ENCODE data around the gene DNAAF5. TPM values are rescaled to one million over a fixed set of nuclear protein-coding genes. Genes with fewer than 3 reads are reported as not detected.

Gene DNAAF5
- total and polyA plus RNA-seq, 2 of the 13 experiments (the other 11 are each of a cell fraction or from before 2014, with no cell fraction given), result 11.9 to 21.5 TPM

DNA sequence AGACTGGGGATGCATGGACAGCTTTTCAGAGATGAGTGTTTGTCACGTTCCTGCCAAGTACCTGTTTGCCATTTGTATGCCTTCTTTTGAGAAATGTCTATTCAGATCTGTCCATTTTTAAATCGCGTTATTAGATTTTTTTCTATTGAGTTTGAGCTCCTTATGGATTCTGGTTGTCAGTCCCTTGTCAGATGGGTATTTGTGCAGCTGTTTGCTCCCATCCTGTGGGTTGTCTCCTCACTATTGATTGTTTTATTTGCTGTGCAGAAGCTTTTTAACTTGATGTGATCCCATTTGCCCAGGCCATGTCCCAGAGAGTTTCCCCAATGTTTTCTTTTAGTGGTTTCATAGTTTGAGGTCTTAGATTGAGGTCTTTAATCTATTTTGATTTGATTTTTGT lies 6.1 kb downstream of the DNAAF5 start:
- ChIA-PET POLR2A (interaction anchor here (0.6 to 1.2 kb wide), 7 partner anchors 11 to 401 kb away, joined by 3 read pairs; no protein-coding TSS in a partner anchor), CTCF (ENCODE audit: low intra/inter-chr PET ratio, low total read pairs) (interaction anchor here (1.6 kb wide), 1 partner anchor 468 kb away, joined by 5 read pairs; no protein-coding TSS in a partner anchor)
- no TSS peak for BruUV-seq (replicated peaks)
- in situ Hi-C loops (cut with HindIII; ENCODE audit: extremely low pct_ligation_motif_present, low pct_unique_long_range_greater_than_20kb), result no loop called here
- DNase-seq (ENCODE audit: low spot score) (no peak), ATAC-seq (no peak), FAIRE-seq (no peak)
- H3K27me3 ChIP-seq (ENCODE audit: control insufficient read depth in 1 of 2, insufficient read depth in 2 of 2, low read length in 2 of 2), result no peaks in the 10 kb centered on the region
- WGBS (ENCODE audit: low lambda C conversion rate), result 70% methylated on average over 3 of the region's 3 CpGs
- no peak overlapping the region for H3K9ac ChIP-seq (ENCODE audit: insufficient read depth, low read depth, low read length)
- no peak overlapping the region; a peak in 1 of 6 replicates for H3K4me3 ChIP-seq (replicated peaks in 1 of 3; ENCODE audit: insufficient read depth in 1 of 3, low read depth in 2 of 3, low read length in 3 of 3)
- H3K79me2 ChIP-seq (ENCODE audit: insufficient read depth, low read length), result peaks cover 53% of the 10 kb centered on the region
- peaks cover 7 to 38% of the 10 kb centered on the region in 2 experiments for H3K36me3 ChIP-seq (replicated peaks in 1 of 2; ENCODE audit: control insufficient read depth in 1 of 2, insufficient read depth in 2 of 2, low read length in 2 of 2)
- H3K4me1 ChIP-seq (ENCODE audit: insufficient read depth, low read length), result peaks cover 61% of the 10 kb centered on the region
- H3K4me2 ChIP-seq (ENCODE audit: low read depth, low read length), result peak overlapping the region; percentile 47
- no peaks in the 10 kb centered on the region for H4K20me1 ChIP-seq (ENCODE audit: insufficient read depth, low read length)
- TF ChIP-seq ZC3H13 (CRISPR knock-in tag; IDR thresholded peaks at IDR 0.05) (no peak), FOXA3 (CRISPR knock-in tag; IDR thresholded peaks at IDR 0.05) (peak; percentile 5; the same call in 1 of the 2 replicates), KLF12 (CRISPR knock-in tag; IDR thresholded peaks at IDR 0.05; ENCODE audit: borderline replicate concordance) (0 out of 2 replicates have a peak, but pooled peaks have one; percentile 23), KLF11 (CRISPR knock-in tag; IDR thresholded peaks at IDR 0.05) (0 out of 2 replicates have a peak, but pooled peaks have one; percentile 11), ZNF788 (CRISPR knock-in tag; IDR thresholded peaks at IDR 0.05; ENCODE audit: borderline replicate concordance) (no peak), ZSCAN31 (CRISPR knock-in tag; IDR thresholded peaks at IDR 0.05; ENCODE audit: low read depth) (0 out of 2 replicates have a peak, but pooled peaks have one; percentile 14)
- TF ChIP-seq, protein P1, sequence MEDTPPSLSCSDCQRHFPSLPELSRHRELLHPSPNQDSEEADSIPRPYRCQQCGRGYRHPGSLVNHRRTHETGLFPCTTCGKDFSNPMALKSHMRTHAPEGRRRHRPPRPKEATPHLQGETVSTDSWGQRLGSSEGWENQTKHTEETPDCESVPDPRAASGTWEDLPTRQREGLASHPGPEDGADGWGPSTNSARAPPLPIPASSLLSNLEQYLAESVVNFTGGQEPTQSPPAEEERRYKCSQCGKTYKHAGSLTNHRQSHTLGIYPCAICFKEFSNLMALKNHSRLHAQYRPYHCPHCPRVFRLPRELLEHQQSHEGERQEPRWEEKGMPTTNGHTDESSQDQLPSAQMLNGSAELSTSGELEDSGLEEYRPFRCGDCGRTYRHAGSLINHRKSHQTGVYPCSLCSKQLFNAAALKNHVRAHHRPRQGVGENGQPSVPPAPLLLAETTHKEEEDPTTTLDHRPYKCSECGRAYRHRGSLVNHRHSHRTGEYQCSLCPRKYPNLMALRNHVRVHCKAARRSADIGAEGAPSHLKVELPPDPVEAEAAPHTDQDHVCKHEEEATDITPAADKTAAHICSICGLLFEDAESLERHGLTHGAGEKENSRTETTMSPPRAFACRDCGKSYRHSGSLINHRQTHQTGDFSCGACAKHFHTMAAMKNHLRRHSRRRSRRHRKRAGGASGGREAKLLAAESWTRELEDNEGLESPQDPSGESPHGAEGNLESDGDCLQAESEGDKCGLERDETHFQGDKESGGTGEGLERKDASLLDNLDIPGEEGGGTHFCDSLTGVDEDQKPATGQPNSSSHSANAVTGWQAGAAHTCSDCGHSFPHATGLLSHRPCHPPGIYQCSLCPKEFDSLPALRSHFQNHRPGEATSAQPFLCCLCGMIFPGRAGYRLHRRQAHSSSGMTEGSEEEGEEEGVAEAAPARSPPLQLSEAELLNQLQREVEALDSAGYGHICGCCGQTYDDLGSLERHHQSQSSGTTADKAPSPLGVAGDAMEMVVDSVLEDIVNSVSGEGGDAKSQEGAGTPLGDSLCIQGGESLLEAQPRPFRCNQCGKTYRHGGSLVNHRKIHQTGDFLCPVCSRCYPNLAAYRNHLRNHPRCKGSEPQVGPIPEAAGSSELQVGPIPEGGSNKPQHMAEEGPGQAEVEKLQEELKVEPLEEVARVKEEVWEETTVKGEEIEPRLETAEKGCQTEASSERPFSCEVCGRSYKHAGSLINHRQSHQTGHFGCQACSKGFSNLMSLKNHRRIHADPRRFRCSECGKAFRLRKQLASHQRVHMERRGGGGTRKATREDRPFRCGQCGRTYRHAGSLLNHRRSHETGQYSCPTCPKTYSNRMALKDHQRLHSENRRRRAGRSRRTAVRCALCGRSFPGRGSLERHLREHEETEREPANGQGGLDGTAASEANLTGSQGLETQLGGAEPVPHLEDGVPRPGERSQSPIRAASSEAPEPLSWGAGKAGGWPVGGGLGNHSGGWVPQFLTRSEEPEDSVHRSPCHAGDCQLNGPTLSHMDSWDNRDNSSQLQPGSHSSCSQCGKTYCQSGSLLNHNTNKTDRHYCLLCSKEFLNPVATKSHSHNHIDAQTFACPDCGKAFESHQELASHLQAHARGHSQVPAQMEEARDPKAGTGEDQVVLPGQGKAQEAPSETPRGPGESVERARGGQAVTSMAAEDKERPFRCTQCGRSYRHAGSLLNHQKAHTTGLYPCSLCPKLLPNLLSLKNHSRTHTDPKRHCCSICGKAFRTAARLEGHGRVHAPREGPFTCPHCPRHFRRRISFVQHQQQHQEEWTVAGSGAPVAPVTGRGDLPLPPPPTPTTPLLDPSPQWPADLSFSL (CRISPR knock-in tag; IDR thresholded peaks at IDR 0.05), result 0 out of 2 replicates have a peak, but pooled peaks have one; percentile 2
- TF ChIP-seq, protein P2, sequence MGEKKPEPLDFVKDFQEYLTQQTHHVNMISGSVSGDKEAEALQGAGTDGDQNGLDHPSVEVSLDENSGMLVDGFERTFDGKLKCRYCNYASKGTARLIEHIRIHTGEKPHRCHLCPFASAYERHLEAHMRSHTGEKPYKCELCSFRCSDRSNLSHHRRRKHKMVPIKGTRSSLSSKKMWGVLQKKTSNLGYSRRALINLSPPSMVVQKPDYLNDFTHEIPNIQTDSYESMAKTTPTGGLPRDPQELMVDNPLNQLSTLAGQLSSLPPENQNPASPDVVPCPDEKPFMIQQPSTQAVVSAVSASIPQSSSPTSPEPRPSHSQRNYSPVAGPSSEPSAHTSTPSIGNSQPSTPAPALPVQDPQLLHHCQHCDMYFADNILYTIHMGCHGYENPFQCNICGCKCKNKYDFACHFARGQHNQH (CRISPR knock-in tag; IDR thresholded peaks at IDR 0.05), result 0 out of 2 replicates have a peak, but pooled peaks have one; percentile 7
- intact Hi-C loops (cut with micrococcal nuclease; ENCODE audit: unreplicated experiment), result loop anchor here (5.0 kb wide), 1 partner anchor 400 kb away; no protein-coding TSS in a partner anchor
- peaks cover 15% of the 10 kb centered on the region for H3K9me3 ChIP-seq (ENCODE audit: low read length)
- peak overlapping the region; percentile 36 for H3K27ac ChIP-seq (ENCODE audit: extremely low read length, insufficient read depth, low read length)
- H2AFZ ChIP-seq (ENCODE audit: low read length), result no peak overlapping the region

Measured in HepG2 (cell line).